ENCODE measurements around the gene NFASC. TPM values are rescaled to one million over a fixed set of nuclear protein-coding genes. Genes with fewer than 3 reads are reported as not detected.

The NFASC gene
- total RNA-seq, 2 donors from 2014 or later = 27.7 to 45.9 TPM

DNA sequence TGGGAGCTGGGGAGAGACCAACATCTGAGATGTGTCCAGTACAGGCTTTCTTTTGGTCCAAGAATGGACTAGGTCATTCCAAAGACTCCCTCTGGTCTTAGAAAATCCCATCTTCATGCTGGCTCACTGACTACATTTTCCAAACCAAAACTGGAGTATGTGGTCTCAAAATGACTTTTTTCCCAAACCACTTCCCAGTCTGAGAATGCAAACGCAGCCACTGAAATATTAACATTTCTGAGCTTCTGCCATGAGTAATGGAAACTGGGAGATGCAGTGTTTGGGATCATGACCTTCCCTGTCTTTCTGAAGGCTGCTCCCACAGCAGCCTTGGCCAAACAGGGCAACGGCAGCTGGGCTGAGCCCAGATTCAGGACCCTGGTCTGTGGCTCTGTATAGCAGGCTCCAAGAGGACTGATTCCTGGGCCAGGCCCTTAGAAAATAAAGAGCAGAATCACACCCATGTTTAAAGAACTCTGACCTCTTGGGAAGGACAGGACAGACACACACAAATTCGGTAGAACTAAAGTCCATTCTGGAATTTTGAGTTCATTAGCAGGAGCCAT is 110.3 kb downstream of the NFASC start:
- Mint-ChIP-seq H3K9me3 (no peaks in the 10 kb centered on the region), H3K36me3 (ENCODE audit: low read depth) (peaks cover 42% of the 10 kb centered on the region), H3K27ac (no peak overlapping the region), H3K4me1 (peaks cover 24% of the 10 kb centered on the region), H3K27me3 (ENCODE audit: insufficient read depth) (no peaks in the 10 kb centered on the region), H3K4me3 (no peak overlapping the region)
- peaks cover 3% of the 10 kb centered on the region for H3K4me1 ChIP-seq (ENCODE audit: control insufficient read depth, insufficient read depth, low read length)
- H3K9ac ChIP-seq (ENCODE audit: extremely low read depth, low read length, poor library complexity, severe bottlenecking) = no peak overlapping the region
- no peak overlapping the region for H3K4me3 ChIP-seq (ENCODE audit: low read length)
- 93 to 100% methylated on average over 2 to 3 of the region's 3 CpGs for WGBS, 2 experiments (ENCODE audit: insufficient coverage in 1 of 2, insufficient read length in 1 of 2)
- H3K27ac ChIP-seq (ENCODE audit: low read depth, low read length) = no peak overlapping the region
- no peak for DNase-seq
- peaks cover 70% of the 10 kb centered on the region for H3K36me3 ChIP-seq (ENCODE audit: control insufficient read depth, insufficient read depth, low read length)
- H3K27me3 ChIP-seq (ENCODE audit: control insufficient read depth, insufficient read depth, low read length, poor library complexity, severe bottlenecking) = no peaks in the 10 kb centered on the region
- H3K9me3 ChIP-seq (ENCODE audit: control insufficient read depth, low read length) = no peaks in the 10 kb centered on the region
- TF ChIP-seq, protein P1, sequence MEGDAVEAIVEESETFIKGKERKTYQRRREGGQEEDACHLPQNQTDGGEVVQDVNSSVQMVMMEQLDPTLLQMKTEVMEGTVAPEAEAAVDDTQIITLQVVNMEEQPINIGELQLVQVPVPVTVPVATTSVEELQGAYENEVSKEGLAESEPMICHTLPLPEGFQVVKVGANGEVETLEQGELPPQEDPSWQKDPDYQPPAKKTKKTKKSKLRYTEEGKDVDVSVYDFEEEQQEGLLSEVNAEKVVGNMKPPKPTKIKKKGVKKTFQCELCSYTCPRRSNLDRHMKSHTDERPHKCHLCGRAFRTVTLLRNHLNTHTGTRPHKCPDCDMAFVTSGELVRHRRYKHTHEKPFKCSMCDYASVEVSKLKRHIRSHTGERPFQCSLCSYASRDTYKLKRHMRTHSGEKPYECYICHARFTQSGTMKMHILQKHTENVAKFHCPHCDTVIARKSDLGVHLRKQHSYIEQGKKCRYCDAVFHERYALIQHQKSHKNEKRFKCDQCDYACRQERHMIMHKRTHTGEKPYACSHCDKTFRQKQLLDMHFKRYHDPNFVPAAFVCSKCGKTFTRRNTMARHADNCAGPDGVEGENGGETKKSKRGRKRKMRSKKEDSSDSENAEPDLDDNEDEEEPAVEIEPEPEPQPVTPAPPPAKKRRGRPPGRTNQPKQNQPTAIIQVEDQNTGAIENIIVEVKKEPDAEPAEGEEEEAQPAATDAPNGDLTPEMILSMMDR (conservative IDR thresholded peaks at IDR 0.05) = no peak

DNA sequence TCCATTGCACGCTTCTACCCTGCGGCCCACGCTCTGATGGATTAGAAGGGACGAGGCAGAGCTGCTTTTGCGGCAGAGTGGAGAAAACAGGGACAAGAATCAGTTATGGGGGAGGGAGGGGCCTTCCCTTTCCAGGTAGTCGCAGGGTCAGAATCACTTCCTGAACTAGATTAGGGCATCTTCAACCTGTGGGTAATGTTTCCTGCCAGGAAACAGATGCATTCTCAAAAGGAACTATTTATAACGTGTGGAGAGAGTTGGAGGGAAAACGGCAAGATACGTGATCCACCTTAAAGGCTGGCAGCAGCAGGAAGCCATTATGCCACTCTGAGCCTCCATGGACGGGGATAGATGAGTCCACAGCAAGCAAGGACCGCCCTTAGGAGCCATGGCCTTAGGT is 112.5 kb downstream of the NFASC start:
- Histone ChIP-seq H3K36me3 (ENCODE audit: control insufficient read depth, insufficient read depth, low read length) (peaks cover 71% of the 10 kb centered on the region), H3K27me3 (ENCODE audit: control insufficient read depth, insufficient read depth, low read length, poor library complexity, severe bottlenecking) (no peaks in the 10 kb centered on the region), H3K27ac (ENCODE audit: low read depth, low read length) (no peak overlapping the region), H3K9me3 (ENCODE audit: control insufficient read depth, low read length) (no peaks in the 10 kb centered on the region), H3K4me1 (ENCODE audit: control insufficient read depth, insufficient read depth, low read length) (peaks cover 3% of the 10 kb centered on the region), H3K9ac (ENCODE audit: extremely low read depth, low read length, poor library complexity, severe bottlenecking) (no peak overlapping the region), H3K4me3 (ENCODE audit: low read length) (no peak overlapping the region)
- H3K27ac Mint-ChIP-seq = no peak overlapping the region
- no peaks in the 10 kb centered on the region for H3K27me3 Mint-ChIP-seq (ENCODE audit: insufficient read depth)
- 91 to 94% methylated on average over 6 to 11 of the region's 11 CpGs for WGBS, 2 experiments (ENCODE audit: insufficient coverage in 1 of 2, insufficient read length in 1 of 2)
- no peak overlapping the region for H3K4me3 Mint-ChIP-seq
- no peak for DNase-seq
- peaks cover 51% of the 10 kb centered on the region for H3K36me3 Mint-ChIP-seq (ENCODE audit: low read depth)
- H3K4me1 Mint-ChIP-seq = peaks cover 26% of the 10 kb centered on the region
- TF ChIP-seq, protein P1 (conservative IDR thresholded peaks at IDR 0.05) = no peak
- H3K9me3 Mint-ChIP-seq = no peaks in the 10 kb centered on the region

DNA sequence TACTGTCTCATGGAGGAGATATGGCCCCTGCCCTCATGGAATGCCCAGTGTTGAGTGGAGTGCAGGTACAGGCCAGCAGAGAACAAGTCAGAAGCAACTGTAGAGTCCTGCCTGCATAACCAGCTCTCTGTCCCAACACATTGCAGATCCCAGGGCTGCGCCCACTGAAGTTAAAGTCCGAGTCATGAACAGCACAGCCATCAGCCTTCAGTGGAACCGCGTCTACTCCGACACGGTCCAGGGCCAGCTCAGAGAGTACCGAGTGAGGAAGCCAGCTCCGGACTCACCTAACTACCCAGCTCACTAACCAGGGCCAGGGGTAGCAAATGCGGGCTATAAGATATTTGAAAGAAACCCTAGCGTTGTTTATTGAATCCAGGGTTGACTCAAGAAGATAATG is 113.2 kb downstream of the NFASC start:
- no peak overlapping the region for H3K4me3 Mint-ChIP-seq
- Histone ChIP-seq H3K27ac (ENCODE audit: low read depth, low read length) (no peak overlapping the region), H3K9ac (ENCODE audit: extremely low read depth, low read length, poor library complexity, severe bottlenecking) (no peak overlapping the region), H3K9me3 (ENCODE audit: control insufficient read depth, low read length) (no peaks in the 10 kb centered on the region), H3K36me3 (ENCODE audit: control insufficient read depth, insufficient read depth, low read length) (peaks cover 69% of the 10 kb centered on the region), H3K4me1 (ENCODE audit: control insufficient read depth, insufficient read depth, low read length) (peaks cover 3% of the 10 kb centered on the region), H3K4me3 (ENCODE audit: low read length) (no peak overlapping the region), H3K27me3 (ENCODE audit: control insufficient read depth, insufficient read depth, low read length, poor library complexity, severe bottlenecking) (no peaks in the 10 kb centered on the region)
- TF ChIP-seq, protein P1 (conservative IDR thresholded peaks at IDR 0.05) = no peak
- DNase-seq = no peak
- peaks cover 47% of the 10 kb centered on the region for H3K36me3 Mint-ChIP-seq (ENCODE audit: low read depth)
- H3K4me1 Mint-ChIP-seq = peaks cover 29% of the 10 kb centered on the region
- no peaks in the 10 kb centered on the region for H3K27me3 Mint-ChIP-seq (ENCODE audit: insufficient read depth)
- H3K27ac Mint-ChIP-seq = no peak overlapping the region
- 91 to 96% methylated on average over 8 to 10 of the region's 10 CpGs for WGBS, 2 experiments (ENCODE audit: insufficient coverage in 1 of 2, insufficient read length in 1 of 2)
- H3K9me3 Mint-ChIP-seq = no peaks in the 10 kb centered on the region
